Measurements from ENCODE around the gene TRIM33.

DNA sequence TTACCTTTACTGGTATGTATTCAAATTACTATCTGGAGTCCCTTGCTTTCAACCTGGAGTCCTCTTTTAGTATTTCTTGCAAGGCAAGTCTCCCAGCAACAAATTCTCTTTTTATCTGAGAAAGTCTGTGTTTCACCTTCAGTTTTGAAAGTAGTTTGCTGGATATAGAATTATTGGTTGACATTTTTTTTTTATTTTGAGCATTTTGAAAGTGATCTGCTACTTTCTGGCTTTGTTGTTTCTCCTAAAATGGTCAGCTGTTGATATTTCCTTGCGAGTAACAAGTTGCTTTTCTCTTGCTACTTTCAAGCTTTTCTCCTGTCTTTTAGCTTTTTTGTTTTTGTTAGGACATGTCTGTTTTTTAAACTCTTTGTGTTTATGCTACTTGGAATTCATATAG is 126.1 kb downstream of the TRIM33 start:
- TF ChIP-seq, protein P1, sequence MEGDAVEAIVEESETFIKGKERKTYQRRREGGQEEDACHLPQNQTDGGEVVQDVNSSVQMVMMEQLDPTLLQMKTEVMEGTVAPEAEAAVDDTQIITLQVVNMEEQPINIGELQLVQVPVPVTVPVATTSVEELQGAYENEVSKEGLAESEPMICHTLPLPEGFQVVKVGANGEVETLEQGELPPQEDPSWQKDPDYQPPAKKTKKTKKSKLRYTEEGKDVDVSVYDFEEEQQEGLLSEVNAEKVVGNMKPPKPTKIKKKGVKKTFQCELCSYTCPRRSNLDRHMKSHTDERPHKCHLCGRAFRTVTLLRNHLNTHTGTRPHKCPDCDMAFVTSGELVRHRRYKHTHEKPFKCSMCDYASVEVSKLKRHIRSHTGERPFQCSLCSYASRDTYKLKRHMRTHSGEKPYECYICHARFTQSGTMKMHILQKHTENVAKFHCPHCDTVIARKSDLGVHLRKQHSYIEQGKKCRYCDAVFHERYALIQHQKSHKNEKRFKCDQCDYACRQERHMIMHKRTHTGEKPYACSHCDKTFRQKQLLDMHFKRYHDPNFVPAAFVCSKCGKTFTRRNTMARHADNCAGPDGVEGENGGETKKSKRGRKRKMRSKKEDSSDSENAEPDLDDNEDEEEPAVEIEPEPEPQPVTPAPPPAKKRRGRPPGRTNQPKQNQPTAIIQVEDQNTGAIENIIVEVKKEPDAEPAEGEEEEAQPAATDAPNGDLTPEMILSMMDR (optimal IDR thresholded peaks at IDR 0.05 in 1 of 3, IDR thresholded peaks at IDR 0.05 in 1 of 3, conservative IDR thresholded peaks at IDR 0.05 in 1 of 3; ENCODE audit: extremely low read depth in 1 of 3, insufficient read depth in 2 of 3, low read length in 3 of 3) = no peak
- TF ChIP-seq EZH2 (IDR thresholded peaks at IDR 0.05; ENCODE audit: low read length) = no peak
